GM12872 (cell line): ENCODE results near the gene B3GNT4.

Experiments
- CTCF ChIP-seq: IDR thresholded peaks from 3 replicates; pipeline ENCODE4 v1.5.1; 2011; ENCODE audit warnings: low read depth, mild to moderate bottlenecking, low read length, moderate library complexity; ENCODE audit not compliant: insufficient read depth

The B3GNT4 gene

GRCh38 chr12:122182887-122183587 lies 20.5 kb upstream of the B3GNT4 start, which contains the start of gene LRRC43:
Gene LRRC43, plus strand, starts transcription at chr12:122183123. Its CDS starts 22 bp downstream, at chr12:122183145.
- TF ChIP-seq CTCF: no peak

- TF ChIP-seq CTCF: no peak
Measured at GRCh38 chr12:122183588-122183940, 19.9 kb upstream of the B3GNT4 start.

- no peak for TF ChIP-seq CTCF
Measured at GRCh38 chr12:122184517-122184916, 19.0 kb upstream of the B3GNT4 start.

GRCh38 chr12:122185079-122185478 lies 18.4 kb upstream of the B3GNT4 start:
- no peak for TF ChIP-seq CTCF

GRCh38 chr12:122185494-122186082 lies 17.9 kb upstream of the B3GNT4 start:
- no peak for TF ChIP-seq CTCF

- no peak for TF ChIP-seq CTCF
Measured at GRCh38 chr12:122187466-122187865, 16.0 kb upstream of the B3GNT4 start.

- no peak for TF ChIP-seq CTCF
Measured at GRCh38 chr12:122189626-122190475, 13.7 kb upstream of the B3GNT4 start.
